ENCODE measurements around the gene KRTAP5-4. TPM values are rescaled to one million over a fixed set of nuclear protein-coding genes. Genes with fewer than 3 reads are reported as not detected.
"Not testable (repeated sequence)": the region's sequence is repeated elsewhere in the genome, so short reads cannot be mapped to it uniquely, and the experiment has no call there.

The KRTAP5-4 gene
- total and polyA plus RNA-seq, 2 donors (not counting 3 experiments of a cell fraction or from before 2014, with no cell fraction given), result not detected

- dilution Hi-C loops (cut with MboI; ENCODE audit: extremely low pct_ligation_motif_present, low sequenced_read_pairs) (no loop called here), intact Hi-C loops (cut with micrococcal nuclease) (no loop called here)
- H3K4me2 ChIP-seq (ENCODE audit: insufficient read depth, low read length), result no peak overlapping the region
- no peak overlapping the region for H3K27ac ChIP-seq (ENCODE audit: insufficient read depth, low read depth, low read length)
- no peak overlapping the region for H3K4me3 ChIP-seq (replicated peaks in 1 of 3; ENCODE audit: insufficient read depth in 1 of 3, low read depth in 1 of 3, low read length in 3 of 3)
- H3K9me1 ChIP-seq (replicated peaks; ENCODE audit: control insufficient read depth, extremely low read depth, insufficient read depth, low read length), result no peaks in the 10 kb centered on the region
- H3K9ac ChIP-seq (replicated peaks; ENCODE audit: extremely low read depth, insufficient read depth, low read length), result no peak overlapping the region
- ChIA-PET POLR2A (no interaction called here), CTCF (interaction anchor here (1.4 to 3.5 kb wide), 3 partner anchors 23 to 71 kb away, joined by 3 to 24 read pairs (median 5); no protein-coding TSS in a partner anchor)
- FAIRE-seq (no peak), DNase-seq (ENCODE audit: low read depth, low spot score) (no peak)
- no peaks in the 10 kb centered on the region for H4K20me1 ChIP-seq (replicated peaks; ENCODE audit: control insufficient read depth, extremely low read depth, insufficient read depth, low read length)
- H3K27me3 ChIP-seq (ENCODE audit: control insufficient read depth in 2 of 2, insufficient read depth in 2 of 2, low read length in 2 of 2), result peaks cover 2 to 4% of the 10 kb centered on the region in 2 experiments
- no peak overlapping the region for H2AFZ ChIP-seq (ENCODE audit: low read depth, low read length)
- H3K9me3 ChIP-seq (replicated peaks; ENCODE audit: control insufficient read depth, insufficient read depth, low read length), result no peaks in the 10 kb centered on the region
- H3K4me1 ChIP-seq (ENCODE audit: control insufficient read depth, extremely low read depth, insufficient read depth, low read length), result no peaks in the 10 kb centered on the region
- TF ChIP-seq JUN (IDR thresholded peaks at IDR 0.05; ENCODE audit: borderline replicate concordance, insufficient read depth, insufficient read length, low read depth), result no peak
- no TSS peak for BruUV-seq (replicated peaks)
- no peaks in the 10 kb centered on the region for H3K36me3 ChIP-seq (ENCODE audit: control insufficient read depth in 2 of 2, extremely low read depth in 1 of 2, insufficient read depth in 2 of 2, low read length in 2 of 2)
- H3K79me2 ChIP-seq (ENCODE audit: control insufficient read depth, insufficient read depth, low read length), result no peaks in the 10 kb centered on the region
Observed at GRCh38 chr11:1618231-1618630, 3.7 kb downstream of the KRTAP5-4 start.

- Histone ChIP-seq H3K79me2 (ENCODE audit: control insufficient read depth, insufficient read depth, low read length) (no peaks in the 10 kb centered on the region), H3K9me3 (replicated peaks; ENCODE audit: control insufficient read depth, insufficient read depth, low read length) (no peaks in the 10 kb centered on the region), H2AFZ (ENCODE audit: low read depth, low read length) (no peak within 1 kb of the TSS), H3K27me3 (ENCODE audit: control insufficient read depth in 2 of 2, insufficient read depth in 2 of 2, low read length in 2 of 2) (no peaks in the 10 kb centered on the region), H3K4me1 (ENCODE audit: control insufficient read depth, extremely low read depth, insufficient read depth, low read length) (no peaks in the 10 kb centered on the region), H3K27ac (ENCODE audit: insufficient read depth, low read depth, low read length) (no peak within 1 kb of the TSS), H3K36me3 (ENCODE audit: control insufficient read depth in 2 of 2, extremely low read depth in 1 of 2, insufficient read depth in 2 of 2, low read length in 2 of 2) (no peaks in the 10 kb centered on the region), H4K20me1 (replicated peaks; ENCODE audit: control insufficient read depth, extremely low read depth, insufficient read depth, low read length) (no peaks in the 10 kb centered on the region), H3K4me3 (replicated peaks in 1 of 3; ENCODE audit: insufficient read depth in 1 of 3, low read depth in 1 of 3, low read length in 3 of 3) (no peak within 1 kb of the TSS), H3K4me2 (ENCODE audit: insufficient read depth, low read length) (no peak within 1 kb of the TSS), H3K9ac (replicated peaks; ENCODE audit: extremely low read depth, insufficient read depth, low read length) (no peak within 1 kb of the TSS), H3K9me1 (replicated peaks; ENCODE audit: control insufficient read depth, extremely low read depth, insufficient read depth, low read length) (no peaks in the 10 kb centered on the region)
- BruUV-seq (replicated peaks), result no TSS peak
- dilution Hi-C loops (cut with MboI; ENCODE audit: extremely low pct_ligation_motif_present, low sequenced_read_pairs) (no loop called here), intact Hi-C loops (cut with micrococcal nuclease) (no loop called here)
- ChIA-PET POLR2A (no interaction called here), CTCF (interaction anchor here (1.5 kb wide), 1 partner anchor 13 kb away, joined by 9 read pairs; no protein-coding TSS in a partner anchor)
- no peak for DNase-seq (ENCODE audit: low read depth, low spot score)
- TF ChIP-seq MYC (IDR thresholded peaks at IDR 0.05; ENCODE audit: low read depth, low read length), result no peak
- no peak for TF ChIP-seq FOS (IDR thresholded peaks at IDR 0.05; ENCODE audit: borderline replicate concordance, insufficient read depth, low read length)
- TF ChIP-seq CTCF (IDR thresholded peaks at IDR 0.05; ENCODE audit: extremely low read depth in 1 of 2, insufficient read depth in 1 of 2, low read depth in 1 of 2, low read length in 2 of 2), result no peak
- no peak for TF ChIP-seq POLR2AphosphoS5 (IDR thresholded peaks at IDR 0.05; ENCODE audit: insufficient read depth, low read depth, low read length)
- no peak for TF ChIP-seq EZH2 (IDR thresholded peaks at IDR 0.05; ENCODE audit: borderline replicate concordance, low read depth, low read length, severe bottlenecking)
- no peak for TF ChIP-seq MAX (IDR thresholded peaks at IDR 0.05; ENCODE audit: insufficient read depth, insufficient read length)
- no peak for TF ChIP-seq JUN (IDR thresholded peaks at IDR 0.05; ENCODE audit: borderline replicate concordance, insufficient read depth, insufficient read length, low read depth)
- no peak for TF ChIP-seq POLR2A (IDR thresholded peaks at IDR 0.05; ENCODE audit: low read depth, low read length)
- TF ChIP-seq GATA2 (IDR thresholded peaks at IDR 0.05; ENCODE audit: insufficient read depth, insufficient read length, low read depth, low read length), result no peak
- no peak for FAIRE-seq
Observed at GRCh38 chr11:1608363-1608762, 13.6 kb downstream of the KRTAP5-4 start, which contains the start of gene KRTAP5-3. TSS of gene KRTAP5-3 (minus strand) at chr11:1608463. CDS start at chr11:1608385, 78 bp downstream.

GRCh38 chr11:1607901-1608300 lies 14.0 kb downstream of the KRTAP5-4 start:
- H3K4me2 ChIP-seq (ENCODE audit: insufficient read depth, low read length); BruUV-seq (replicated peaks); H3K9me1 ChIP-seq (replicated peaks; ENCODE audit: control insufficient read depth, extremely low read depth, insufficient read depth, low read length); DNase-seq (ENCODE audit: low read depth, low spot score); H3K9ac ChIP-seq (replicated peaks; ENCODE audit: extremely low read depth, insufficient read depth, low read length); H4K20me1 ChIP-seq (replicated peaks; ENCODE audit: control insufficient read depth, extremely low read depth, insufficient read depth, low read length); dilution Hi-C loops (cut with MboI; ENCODE audit: extremely low pct_ligation_motif_present, low sequenced_read_pairs); H3K4me3 ChIP-seq (replicated peaks in 1 of 3; ENCODE audit: insufficient read depth in 1 of 3, low read depth in 1 of 3, low read length in 3 of 3); intact Hi-C loops (cut with micrococcal nuclease); H3K27ac ChIP-seq (ENCODE audit: insufficient read depth, low read depth, low read length); H3K4me1 ChIP-seq (ENCODE audit: control insufficient read depth, extremely low read depth, insufficient read depth, low read length); FAIRE-seq; H3K27me3 ChIP-seq (ENCODE audit: control insufficient read depth in 2 of 2, insufficient read depth in 2 of 2, low read length in 2 of 2); H3K36me3 ChIP-seq (ENCODE audit: control insufficient read depth in 2 of 2, extremely low read depth in 1 of 2, insufficient read depth in 2 of 2, low read length in 2 of 2); POLR2A ChIA-PET; H3K79me2 ChIP-seq (ENCODE audit: control insufficient read depth, insufficient read depth, low read length); H3K9me3 ChIP-seq (replicated peaks; ENCODE audit: control insufficient read depth, insufficient read depth, low read length); H2AFZ ChIP-seq (ENCODE audit: low read depth, low read length): not testable (repeated sequence)
- CTCF ChIA-PET, result interaction anchor here (0.8 kb wide), 1 partner anchor 13 kb away, joined by 3 read pairs; no protein-coding TSS in a partner anchor

Data from endothelial cell of umbilical vein (primary cell).